Measurements from ENCODE around the gene DMRTA1. TPM values are rescaled to one million over a fixed set of nuclear protein-coding genes. Genes with fewer than 3 reads are reported as not detected.

The DMRTA1 gene, protein sequence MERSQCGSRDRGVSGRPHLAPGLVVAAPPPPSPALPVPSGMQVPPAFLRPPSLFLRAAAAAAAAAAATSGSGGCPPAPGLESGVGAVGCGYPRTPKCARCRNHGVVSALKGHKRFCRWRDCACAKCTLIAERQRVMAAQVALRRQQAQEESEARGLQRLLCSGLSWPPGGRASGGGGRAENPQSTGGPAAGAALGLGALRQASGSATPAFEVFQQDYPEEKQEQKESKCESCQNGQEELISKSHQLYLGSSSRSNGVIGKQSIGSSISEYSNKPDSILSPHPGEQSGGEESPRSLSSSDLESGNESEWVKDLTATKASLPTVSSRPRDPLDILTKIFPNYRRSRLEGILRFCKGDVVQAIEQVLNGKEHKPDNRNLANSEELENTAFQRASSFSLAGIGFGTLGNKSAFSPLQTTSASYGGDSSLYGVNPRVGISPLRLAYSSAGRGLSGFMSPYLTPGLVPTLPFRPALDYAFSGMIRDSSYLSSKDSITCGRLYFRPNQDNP
- 0.03 and 0.05 TPM in 2 replicates for polyA plus RNA-seq (2012; rRNA removed)
- polyA plus RNA-seq (2012; cell fraction: cytosol; rRNA removed) = 0.03 and 0.04 TPM in 2 replicates
- polyA plus RNA-seq (2012; cell fraction: nucleus; rRNA removed) = 0.15 and 0.24 TPM in 2 replicates

DNA sequence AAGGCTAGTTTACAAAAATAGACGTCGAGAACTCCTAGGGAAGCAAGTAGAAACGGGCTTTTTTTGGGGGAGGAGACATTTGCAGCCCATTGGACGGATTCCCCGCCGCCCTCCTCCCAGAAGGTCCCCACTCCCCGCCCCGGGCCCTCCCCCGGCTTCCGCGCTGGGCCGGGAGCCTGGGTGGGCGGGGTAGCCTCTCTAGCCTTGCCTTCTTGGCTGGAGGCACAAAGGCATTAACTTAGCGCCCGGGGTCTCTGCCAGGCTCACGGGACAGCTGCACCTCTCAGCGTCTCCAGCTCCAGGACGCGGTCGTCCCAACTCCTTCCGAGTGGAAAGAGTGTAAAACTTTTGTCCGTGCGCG lies at the start of gene DMRTA1:
DMRTA1 (plus strand) TSS at position 236 of the 361 bp plus-strand sequence. CDS start 242 bp downstream, outside the sequence.
- H3K4me1 ChIP-seq (ENCODE audit: control insufficient read depth in 1 of 2, insufficient read depth in 2 of 2, low read depth in 1 of 2, low read length in 1 of 2) = peaks cover 0 to 2% of the 10 kb centered on the region in 2 experiments; a peak in 1 of 4 replicates
- no peaks in the 10 kb centered on the region for H3K9me3 ChIP-seq
- H3K36me3 ChIP-seq (replicated peaks in 1 of 2; ENCODE audit: control insufficient read depth in 1 of 2, insufficient read depth in 2 of 2, low read length in 1 of 2) = no peaks in the 10 kb centered on the region
- H3F3A ChIP-seq (replicated peaks; ENCODE audit: insufficient read depth) = no peaks in the 10 kb centered on the region
- H4K20me1 ChIP-seq (ENCODE audit: insufficient read depth) = no peaks in the 10 kb centered on the region
- H3K79me2 ChIP-seq (ENCODE audit: insufficient read depth) = no peaks in the 10 kb centered on the region
- POLR2A ChIA-PET = no interaction called here
- H3K9me2 ChIP-seq = no peaks in the 10 kb centered on the region
- under 1% methylated on average over 17 of the region's 24 CpGs for WGBS (ENCODE audit: low lambda C conversion rate)
- no peak within 1 kb of the TSS for H3K9ac ChIP-seq
- H3K4me3 ChIP-seq (ENCODE audit: low read depth in 2 of 2, low read length in 1 of 2) = peak within 1 kb of the TSS; percentile 49 to 59
- peaks cover 42% of the 10 kb centered on the region for H3K27me3 ChIP-seq (ENCODE audit: insufficient read depth)
- peak; percentile 42 for DNase-seq
- CTCF ChIA-PET = no interaction called here
- H2AFZ ChIP-seq (ENCODE audit: low read depth) = peak within 1 kb of the TSS; percentile 70
- H3K4me2 ChIP-seq = peak within 1 kb of the TSS; percentile 88
- no peak within 1 kb of the TSS for H3K27ac ChIP-seq (ENCODE audit: low read depth in 2 of 2, low read length in 1 of 2)
- TF ChIP-seq RFX5 (IDR thresholded peaks at IDR 0.05; ENCODE audit: low read length) (no peak), SMC3 (IDR thresholded peaks at IDR 0.05; ENCODE audit: low read depth, low read length) (no peak), YY1 (IDR thresholded peaks at IDR 0.05; ENCODE audit: low read depth) (no peak), GABPA (IDR thresholded peaks at IDR 0.05; ENCODE audit: low read depth) (no peak), TCF12 (IDR thresholded peaks at IDR 0.05) (no peak)
- TF ChIP-seq, protein P1, sequence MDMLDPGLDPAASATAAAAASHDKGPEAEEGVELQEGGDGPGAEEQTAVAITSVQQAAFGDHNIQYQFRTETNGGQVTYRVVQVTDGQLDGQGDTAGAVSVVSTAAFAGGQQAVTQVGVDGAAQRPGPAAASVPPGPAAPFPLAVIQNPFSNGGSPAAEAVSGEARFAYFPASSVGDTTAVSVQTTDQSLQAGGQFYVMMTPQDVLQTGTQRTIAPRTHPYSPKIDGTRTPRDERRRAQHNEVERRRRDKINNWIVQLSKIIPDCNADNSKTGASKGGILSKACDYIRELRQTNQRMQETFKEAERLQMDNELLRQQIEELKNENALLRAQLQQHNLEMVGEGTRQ (IDR thresholded peaks at IDR 0.05; ENCODE audit: borderline replicate concordance, low read depth, low read length) = no peak
- TF ChIP-seq, protein P2, sequence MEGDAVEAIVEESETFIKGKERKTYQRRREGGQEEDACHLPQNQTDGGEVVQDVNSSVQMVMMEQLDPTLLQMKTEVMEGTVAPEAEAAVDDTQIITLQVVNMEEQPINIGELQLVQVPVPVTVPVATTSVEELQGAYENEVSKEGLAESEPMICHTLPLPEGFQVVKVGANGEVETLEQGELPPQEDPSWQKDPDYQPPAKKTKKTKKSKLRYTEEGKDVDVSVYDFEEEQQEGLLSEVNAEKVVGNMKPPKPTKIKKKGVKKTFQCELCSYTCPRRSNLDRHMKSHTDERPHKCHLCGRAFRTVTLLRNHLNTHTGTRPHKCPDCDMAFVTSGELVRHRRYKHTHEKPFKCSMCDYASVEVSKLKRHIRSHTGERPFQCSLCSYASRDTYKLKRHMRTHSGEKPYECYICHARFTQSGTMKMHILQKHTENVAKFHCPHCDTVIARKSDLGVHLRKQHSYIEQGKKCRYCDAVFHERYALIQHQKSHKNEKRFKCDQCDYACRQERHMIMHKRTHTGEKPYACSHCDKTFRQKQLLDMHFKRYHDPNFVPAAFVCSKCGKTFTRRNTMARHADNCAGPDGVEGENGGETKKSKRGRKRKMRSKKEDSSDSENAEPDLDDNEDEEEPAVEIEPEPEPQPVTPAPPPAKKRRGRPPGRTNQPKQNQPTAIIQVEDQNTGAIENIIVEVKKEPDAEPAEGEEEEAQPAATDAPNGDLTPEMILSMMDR (IDR thresholded peaks at IDR 0.05) = no peak
- TF ChIP-seq, protein P3, sequence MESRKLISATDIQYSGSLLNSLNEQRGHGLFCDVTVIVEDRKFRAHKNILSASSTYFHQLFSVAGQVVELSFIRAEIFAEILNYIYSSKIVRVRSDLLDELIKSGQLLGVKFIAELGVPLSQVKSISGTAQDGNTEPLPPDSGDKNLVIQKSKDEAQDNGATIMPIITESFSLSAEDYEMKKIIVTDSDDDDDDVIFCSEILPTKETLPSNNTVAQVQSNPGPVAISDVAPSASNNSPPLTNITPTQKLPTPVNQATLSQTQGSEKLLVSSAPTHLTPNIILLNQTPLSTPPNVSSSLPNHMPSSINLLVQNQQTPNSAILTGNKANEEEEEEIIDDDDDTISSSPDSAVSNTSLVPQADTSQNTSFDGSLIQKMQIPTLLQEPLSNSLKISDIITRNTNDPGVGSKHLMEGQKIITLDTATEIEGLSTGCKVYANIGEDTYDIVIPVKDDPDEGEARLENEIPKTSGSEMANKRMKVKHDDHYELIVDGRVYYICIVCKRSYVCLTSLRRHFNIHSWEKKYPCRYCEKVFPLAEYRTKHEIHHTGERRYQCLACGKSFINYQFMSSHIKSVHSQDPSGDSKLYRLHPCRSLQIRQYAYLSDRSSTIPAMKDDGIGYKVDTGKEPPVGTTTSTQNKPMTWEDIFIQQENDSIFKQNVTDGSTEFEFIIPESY (IDR thresholded peaks at IDR 0.05; ENCODE audit: borderline replicate concordance, low read depth) = no peak

DNA sequence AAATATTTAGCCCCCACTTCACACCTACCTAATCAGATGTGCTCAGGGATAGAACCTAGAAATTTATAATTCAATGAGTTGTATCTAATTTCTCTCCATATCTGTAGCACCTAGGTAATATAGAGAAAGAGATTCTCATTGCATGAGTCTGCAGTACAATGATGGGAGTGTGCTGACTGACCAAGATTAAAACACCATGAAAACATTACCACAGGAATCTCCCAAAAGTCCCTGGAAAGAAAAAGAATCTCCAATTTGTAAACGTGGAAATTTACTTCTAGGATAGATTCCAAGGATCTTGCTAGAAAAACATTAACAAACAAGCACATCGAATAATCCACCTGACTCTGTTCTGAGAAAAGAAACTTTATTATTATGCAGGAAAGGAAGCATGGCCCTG lies 45.0 kb upstream of the DMRTA1 start:
- Histone ChIP-seq H2AFZ (ENCODE audit: low read depth) (no peak overlapping the region), H3K9me3 (no peaks in the 10 kb centered on the region), H3K4me3 (ENCODE audit: low read depth in 2 of 2, low read length in 1 of 2) (no peak overlapping the region), H3K9ac (no peak overlapping the region), H3F3A (replicated peaks; ENCODE audit: insufficient read depth) (no peaks in the 10 kb centered on the region), H3K27ac (ENCODE audit: low read depth in 2 of 2, low read length in 1 of 2) (no peak overlapping the region), H3K36me3 (replicated peaks in 1 of 2; ENCODE audit: control insufficient read depth in 1 of 2, insufficient read depth in 2 of 2, low read length in 1 of 2) (no peaks in the 10 kb centered on the region), H3K4me1 (ENCODE audit: control insufficient read depth in 1 of 2, insufficient read depth in 2 of 2, low read depth in 1 of 2, low read length in 1 of 2) (no peaks in the 10 kb centered on the region), H3K9me2 (no peaks in the 10 kb centered on the region), H3K27me3 (ENCODE audit: insufficient read depth) (no peaks in the 10 kb centered on the region), H3K4me2 (no peak overlapping the region), H3K79me2 (ENCODE audit: insufficient read depth) (no peaks in the 10 kb centered on the region), H4K20me1 (ENCODE audit: insufficient read depth) (no peaks in the 10 kb centered on the region)
- POLR2A ChIA-PET = no interaction called here
- CTCF ChIA-PET = no interaction called here
- DNase-seq = no peak
- 0% methylated on average over 2 of the region's 2 CpGs for WGBS (ENCODE audit: low lambda C conversion rate)
- no peak for TF ChIP-seq TAF1 (IDR thresholded peaks at IDR 0.05; ENCODE audit: borderline replicate concordance, low read depth, low read length)
- no peak for TF ChIP-seq RXRA (IDR thresholded peaks at IDR 0.05; ENCODE audit: borderline replicate concordance, low read depth)
- TF ChIP-seq, protein P4, sequence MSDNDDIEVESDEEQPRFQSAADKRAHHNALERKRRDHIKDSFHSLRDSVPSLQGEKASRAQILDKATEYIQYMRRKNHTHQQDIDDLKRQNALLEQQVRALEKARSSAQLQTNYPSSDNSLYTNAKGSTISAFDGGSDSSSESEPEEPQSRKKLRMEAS (IDR thresholded peaks at IDR 0.05; ENCODE audit: low read depth) = no peak
- TF ChIP-seq MXI1 (IDR thresholded peaks at IDR 0.05; ENCODE audit: low read depth, low read length) = no peak
- TF ChIP-seq SIN3A (IDR thresholded peaks at IDR 0.05; ENCODE audit: borderline replicate concordance, low read depth, low read length) = no peak
- TF ChIP-seq, protein P5, sequence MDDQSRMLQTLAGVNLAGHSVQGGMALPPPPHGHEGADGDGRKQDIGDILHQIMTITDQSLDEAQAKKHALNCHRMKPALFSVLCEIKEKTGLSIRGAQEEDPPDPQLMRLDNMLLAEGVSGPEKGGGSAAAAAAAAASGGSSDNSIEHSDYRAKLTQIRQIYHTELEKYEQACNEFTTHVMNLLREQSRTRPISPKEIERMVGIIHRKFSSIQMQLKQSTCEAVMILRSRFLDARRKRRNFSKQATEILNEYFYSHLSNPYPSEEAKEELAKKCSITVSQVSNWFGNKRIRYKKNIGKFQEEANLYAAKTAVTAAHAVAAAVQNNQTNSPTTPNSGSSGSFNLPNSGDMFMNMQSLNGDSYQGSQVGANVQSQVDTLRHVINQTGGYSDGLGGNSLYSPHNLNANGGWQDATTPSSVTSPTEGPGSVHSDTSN (IDR thresholded peaks at IDR 0.05) = no peak
- no peak for TF ChIP-seq NFIC (IDR thresholded peaks at IDR 0.05; ENCODE audit: borderline replicate concordance)
- no peak for TF ChIP-seq SMC3 (IDR thresholded peaks at IDR 0.05; ENCODE audit: low read depth, low read length)
- TF ChIP-seq POLR2AphosphoS5 (IDR thresholded peaks at IDR 0.05; ENCODE audit: low read depth, low read length) = no peak
- no peak for TF ChIP-seq ELF1 (IDR thresholded peaks at IDR 0.05)
- TF ChIP-seq RAD21 (IDR thresholded peaks at IDR 0.05; ENCODE audit: low read length) = no peak
- TF ChIP-seq, protein P2 (IDR thresholded peaks at IDR 0.05) = no peak
